MCF 10A (cell line): ENCODE data around the gene CSRNP3. TPM values are rescaled to one million over a fixed set of nuclear protein-coding genes. Genes with fewer than 3 reads are reported as not detected.

Source experiments
- BruUV-seq: library from RNA; stranded (reverse); fragments of 400-500 nt; replicated peaks from 2 replicates; lab custom pipeline; 2021; lab: Mats Ljungman, UMichigan
- CTCF ChIA-PET: fragments of 300-600 bp; sonication (Branson Sonifier 250); formaldehyde crosslinking; extraction: SDS; loops from one replicate; lab custom pipeline; 2021; ENCODE audit warnings: antibody characterized with exemption, inconsistent platforms; lab: Yijun Ruan, JAX
- POLR2A ChIA-PET: fragments of 300-600, 350-650 bp; sonication (Branson Sonifier 250); formaldehyde crosslinking; extraction: SDS; loops from one replicate; lab custom pipeline; 2020; ENCODE audit warnings: antibody characterized with exemption, inconsistent platforms; lab: Yijun Ruan, JAX
- DNase-seq: peaks from one replicate; pipeline ENCODE4 v3.0.0-alpha.2; 2018; ENCODE audit not compliant: unreplicated experiment
- H3K27ac Mint-ChIP-seq: one replicate; pipeline ENCODE4 v1.8.0; 2022; ENCODE audit warnings: mild to moderate bottlenecking, low read depth, mixed read lengths; ENCODE audit not compliant: unreplicated experiment
- H3K27me3 Mint-ChIP-seq: one replicate; pipeline ENCODE4 v1.8.0; 2022; ENCODE audit warnings: mixed read lengths; ENCODE audit not compliant: insufficient read depth, unreplicated experiment
- H3K36me3 Mint-ChIP-seq: one replicate; pipeline ENCODE4 v1.8.0; 2022; ENCODE audit warnings: mild to moderate bottlenecking, moderate library complexity, mixed read lengths; ENCODE audit not compliant: insufficient read depth, unreplicated experiment
- H3K4me1 Mint-ChIP-seq: one replicate; pipeline ENCODE4 v1.8.0; 2022; ENCODE audit warnings: mixed read lengths; ENCODE audit not compliant: insufficient read depth, unreplicated experiment
- H3K4me3 Mint-ChIP-seq: one replicate; pipeline ENCODE4 v1.8.0; 2022; ENCODE audit warnings: mild to moderate bottlenecking, moderate library complexity, mixed read lengths; ENCODE audit not compliant: unreplicated experiment
- H3K9me3 Mint-ChIP-seq: one replicate; pipeline ENCODE4 v1.8.0; 2022; ENCODE audit warnings: mixed read lengths; ENCODE audit not compliant: unreplicated experiment
- CTCF ChIP-seq: fragments of 200-600 bp; IDR thresholded peaks from one replicate; pipeline ENCODE4 v1.8.0; 2022; ENCODE audit warnings: antibody characterized with exemption, mild to moderate bottlenecking; ENCODE audit not compliant: unreplicated experiment
- intact Hi-C: fragments of 100-400 bp; cut with micrococcal nuclease; formaldehyde crosslinking; loops from 2 replicates; pipeline ENCODE4 v1.14.1; 2022
- total RNA-seq: library from RNA; stranded (reverse); gene quantifications from 2 replicates; pipeline ENCODE4 v1.2.3, GENCODE V29; 2022

The CSRNP3 gene
- total RNA-seq, 1 experiment from 2014 or later = 0.33 TPM

DNA sequence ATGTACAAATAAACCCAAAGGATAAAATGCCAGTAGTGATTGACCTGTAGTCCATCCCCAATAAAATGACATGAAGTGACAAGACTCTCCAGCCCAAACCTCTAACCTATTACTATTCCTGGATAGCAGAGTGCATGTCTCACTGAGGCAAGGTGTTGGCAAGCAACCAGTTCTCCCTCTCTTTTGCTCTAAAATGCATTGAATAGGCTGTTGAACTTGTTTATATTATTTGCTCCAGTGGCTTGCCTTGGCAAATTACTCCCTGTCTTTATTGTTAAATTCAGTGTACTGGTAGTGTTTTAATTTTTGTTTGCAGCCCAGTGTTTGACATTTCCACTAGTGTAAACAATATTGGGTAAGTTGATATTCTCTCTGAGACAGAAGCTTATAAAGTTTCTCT lies 70.5 kb downstream of the CSRNP3 start:
- DNase-seq = no peak
- H3K4me3 Mint-ChIP-seq = no peak overlapping the region
- H3K4me1 Mint-ChIP-seq = no peaks in the 10 kb centered on the region
- CTCF ChIA-PET = no interaction called here
- BruUV-seq = no TSS peak
- H3K36me3 Mint-ChIP-seq = no peaks in the 10 kb centered on the region
- TF ChIP-seq CTCF = no peak
- intact Hi-C loops = no loop called here
- POLR2A ChIA-PET = no interaction called here
- no peak overlapping the region for H3K27ac Mint-ChIP-seq
- H3K9me3 Mint-ChIP-seq = no peaks in the 10 kb centered on the region
- H3K27me3 Mint-ChIP-seq = peaks cover 67% of the 10 kb centered on the region

DNA sequence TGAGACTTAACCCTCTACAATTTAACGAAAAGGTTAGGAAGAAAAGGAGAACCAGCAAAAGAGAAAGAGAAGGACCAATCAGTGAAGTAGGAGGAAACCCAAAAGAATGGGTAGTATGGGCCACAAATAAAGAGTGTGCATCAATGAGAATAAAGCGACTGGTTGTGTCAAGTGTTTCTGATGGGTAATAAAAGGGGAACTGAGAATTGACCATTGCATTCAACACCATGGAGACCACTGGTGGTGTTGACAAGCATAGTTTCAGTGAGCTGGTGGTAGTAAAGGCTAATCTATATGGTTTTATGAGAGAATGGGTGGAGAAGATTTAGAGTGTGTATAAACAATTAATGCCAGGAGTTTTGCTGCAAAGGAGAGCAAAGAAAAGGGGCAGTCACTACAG lies 75.4 kb downstream of the CSRNP3 start:
- CTCF ChIA-PET = interaction anchor here (0.7 kb wide), 1 partner anchor 143 kb away, joined by 3 read pairs; no protein-coding TSS in a partner anchor
- Mint-ChIP-seq H3K27ac (no peak overlapping the region), H3K9me3 (no peaks in the 10 kb centered on the region), H3K4me3 (no peak overlapping the region), H3K27me3 (peaks cover 30% of the 10 kb centered on the region), H3K36me3 (no peaks in the 10 kb centered on the region), H3K4me1 (no peaks in the 10 kb centered on the region)
- POLR2A ChIA-PET = no interaction called here
- TF ChIP-seq CTCF = no peak
- intact Hi-C loops = no loop called here
- DNase-seq = no peak
- no TSS peak for BruUV-seq

- Mint-ChIP-seq H3K36me3 (no peaks in the 10 kb centered on the region), H3K4me1 (no peaks in the 10 kb centered on the region), H3K4me3 (no peak overlapping the region), H3K27ac (no peak overlapping the region), H3K9me3 (no peaks in the 10 kb centered on the region), H3K27me3 (peaks cover 27% of the 10 kb centered on the region)
- BruUV-seq = no TSS peak
- TF ChIP-seq CTCF = no peak
- CTCF ChIA-PET = no interaction called here
- intact Hi-C loops = no loop called here
- POLR2A ChIA-PET = no interaction called here
- DNase-seq = no peak
Measured at GRCh38 chr2:165547900-165548299, 78.4 kb downstream of the CSRNP3 start.

GRCh38 chr2:165549619-165550018 lies 80.1 kb downstream of the CSRNP3 start:
- ChIA-PET CTCF (no interaction called here), POLR2A (no interaction called here)
- no peak for DNase-seq
- Mint-ChIP-seq H3K36me3 (no peaks in the 10 kb centered on the region), H3K9me3 (no peaks in the 10 kb centered on the region), H3K4me1 (no peaks in the 10 kb centered on the region), H3K27ac (no peak overlapping the region), H3K4me3 (no peak overlapping the region), H3K27me3 (peaks cover 27% of the 10 kb centered on the region)
- BruUV-seq = no TSS peak
- intact Hi-C loops = no loop called here
- TF ChIP-seq CTCF = no peak
